NOMO-1 treated with dmso at 0.1 percent for 144 hours (cell line): Measurements from ENCODE around the gene MTIF2.
"Not testable (repeated sequence)": the region's sequence is repeated elsewhere in the genome, so short reads cannot be mapped to it uniquely, and the experiment has no call there.

Experiments used
- DNase-seq: peaks from one replicate; lab custom pipeline; 2025; ENCODE audit not compliant: unreplicated experiment; lab: John Stamatoyannopoulos, UW

MTIF2 gene

DNA sequence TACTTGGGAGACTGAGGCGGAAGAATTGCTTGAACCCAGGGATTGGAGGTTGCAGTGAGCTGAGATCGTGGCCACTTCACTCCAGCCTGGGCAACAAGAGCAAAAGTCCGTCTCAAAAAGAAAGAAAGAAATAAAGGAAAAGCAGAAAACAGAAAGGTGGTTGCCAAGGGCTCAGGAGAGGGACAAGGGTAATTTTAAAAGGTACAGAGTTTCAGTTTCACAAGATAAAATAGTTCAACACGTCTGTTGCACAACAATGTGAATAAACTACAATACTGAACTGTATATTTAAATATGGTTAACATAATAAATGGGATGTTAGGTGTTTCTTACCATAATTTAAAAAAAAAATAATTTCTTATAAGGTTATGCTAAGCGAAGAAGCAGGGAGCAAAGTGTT, 23.6 kb downstream of the MTIF2 start:
- no peak for DNase-seq

DNA sequence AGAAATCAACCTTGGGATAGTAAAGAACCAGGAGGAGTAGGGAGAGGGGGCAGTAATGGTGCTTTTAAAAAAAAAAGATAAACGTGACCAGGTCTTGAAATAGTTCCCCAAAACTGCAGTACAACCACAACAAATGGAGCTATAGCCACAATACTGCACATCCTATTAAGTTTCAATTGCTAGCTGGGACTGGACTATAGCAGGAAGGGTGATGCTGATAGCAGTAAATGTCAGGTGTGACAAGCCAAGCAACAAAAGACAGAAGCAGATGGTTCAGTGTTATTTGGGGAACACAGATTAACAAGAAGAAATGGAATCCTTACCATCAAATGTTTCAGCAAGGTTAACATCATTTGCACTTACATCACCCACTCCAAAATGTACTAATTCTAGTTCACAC, 26.4 kb downstream of the MTIF2 start:
- DNase-seq, result no peak

DNA sequence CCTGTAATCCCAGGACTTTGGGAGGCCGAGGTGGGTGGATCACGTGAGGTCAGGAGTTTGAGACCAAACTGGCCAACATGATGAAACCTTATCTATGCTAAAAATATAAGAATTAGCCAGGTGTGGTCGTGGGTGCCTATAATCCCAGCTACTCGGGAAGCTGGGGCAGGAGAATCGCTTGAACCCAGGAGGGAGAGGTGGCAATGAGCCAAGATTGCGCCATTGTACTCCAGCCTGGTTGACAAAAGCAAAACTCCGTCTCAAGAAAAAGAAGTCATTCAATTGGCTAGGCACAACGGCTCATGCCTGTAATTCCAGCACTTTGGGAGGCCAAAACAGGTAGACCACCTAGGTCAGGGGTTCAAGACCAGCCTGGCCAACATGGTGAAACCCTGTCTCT, 27.4 kb downstream of the MTIF2 start:
- not testable (repeated sequence) for DNase-seq

DNA sequence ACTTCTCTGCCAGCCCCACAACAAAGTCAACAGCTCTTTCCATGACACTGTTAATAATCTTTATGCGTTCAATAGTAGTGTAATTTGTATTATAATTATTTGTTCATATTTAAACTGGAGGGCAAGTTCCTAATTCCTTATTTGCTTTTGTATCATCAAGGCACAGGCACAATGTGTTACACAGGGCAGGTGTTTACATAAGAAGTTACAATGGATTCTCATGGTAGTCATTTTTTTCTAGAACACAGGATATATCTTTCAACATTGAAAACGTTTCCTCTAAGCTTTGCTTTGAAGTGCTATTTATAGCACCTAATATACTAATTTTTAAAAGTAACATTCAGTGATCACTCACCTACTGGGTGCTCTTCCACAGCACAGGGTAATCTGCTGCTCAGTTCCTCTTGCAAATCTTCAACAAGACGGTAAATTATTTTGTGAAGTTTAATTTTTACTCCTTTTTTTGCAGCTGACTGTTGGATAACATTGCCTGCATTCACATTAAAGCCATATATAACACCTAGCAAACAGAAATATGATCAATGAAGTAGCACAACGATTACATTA, 29.3 kb downstream of the MTIF2 start:
- DNase-seq, result no peak

DNA sequence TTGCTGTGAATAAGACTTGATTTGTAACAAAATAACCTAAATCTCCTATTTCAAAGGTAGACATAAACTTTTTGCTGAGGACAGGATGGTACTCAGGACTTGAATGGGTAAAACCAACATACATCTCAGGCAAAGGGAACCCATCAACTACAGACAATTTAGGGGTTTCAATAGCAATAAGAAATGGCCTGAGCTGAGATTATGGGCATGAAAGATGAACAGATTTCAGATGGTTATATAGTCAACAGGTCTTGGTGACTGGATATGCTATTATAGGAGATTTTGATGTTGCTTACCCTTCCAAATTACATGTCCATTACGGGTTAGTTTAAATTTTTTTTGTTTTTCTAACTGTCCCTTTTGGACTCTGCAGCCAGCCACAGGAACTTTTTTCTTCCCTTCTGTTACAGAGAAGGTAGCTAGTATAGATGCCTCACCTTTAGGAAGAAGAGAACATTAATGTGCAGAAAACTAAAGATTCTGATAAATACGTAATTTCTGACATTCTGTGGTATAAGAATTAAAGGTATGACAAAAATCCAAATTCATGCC, 32.0 kb downstream of the MTIF2 start:
- DNase-seq, result no peak

DNA sequence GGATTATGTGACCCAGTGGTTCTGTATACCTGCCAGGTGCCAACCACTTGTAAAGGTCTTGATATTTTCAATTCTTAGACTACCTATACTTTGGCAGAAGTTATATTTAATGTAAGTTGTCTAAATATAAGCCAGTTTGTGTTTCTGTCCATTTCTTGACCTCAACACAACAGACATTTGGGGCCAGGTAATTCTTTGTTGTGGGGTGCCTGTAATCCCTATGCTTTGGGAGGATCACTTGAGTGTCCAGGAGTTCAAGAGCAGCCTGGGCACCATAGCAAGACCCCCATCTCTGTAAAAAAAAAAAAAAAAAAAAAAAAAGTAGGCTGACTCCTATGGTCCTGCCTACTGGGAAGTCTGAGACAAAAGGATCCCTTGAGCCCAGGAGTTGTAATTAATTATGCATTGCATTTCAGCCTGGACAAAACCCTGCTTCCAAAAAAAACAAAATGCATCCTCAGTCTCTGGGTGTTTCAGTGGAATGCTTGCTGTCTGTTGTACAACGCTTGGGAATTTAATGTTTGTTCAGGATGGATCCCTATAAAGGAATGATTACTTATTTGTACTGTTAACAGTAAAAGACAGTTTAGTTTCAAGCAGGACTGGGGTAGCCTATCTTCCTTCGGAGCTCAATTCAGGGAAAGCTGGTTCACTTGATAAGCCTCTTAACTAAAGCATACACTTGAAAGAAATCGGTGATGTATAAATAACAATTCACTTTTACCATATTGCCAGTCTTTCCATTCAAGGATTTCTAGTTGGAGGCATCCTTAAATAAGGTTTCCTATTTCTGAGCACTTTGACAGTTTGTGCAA, 33.1 kb downstream of the MTIF2 start:
- DNase-seq, result no peak

DNA sequence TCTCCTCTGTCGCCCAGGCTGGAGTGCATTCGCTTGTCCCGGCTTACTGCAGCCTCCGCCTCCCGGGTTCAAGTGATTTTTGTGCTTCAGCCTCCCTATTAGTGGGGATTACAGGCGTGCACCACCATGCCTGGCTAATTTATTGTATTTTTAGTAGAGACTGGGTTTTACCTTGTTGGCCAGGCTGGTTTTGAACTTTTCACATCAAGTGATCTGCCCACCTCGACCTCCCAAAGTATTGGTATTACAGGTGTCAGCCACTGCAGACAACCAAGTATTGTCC, 35.4 kb downstream of the MTIF2 start:
- DNase-seq, result no peak

DNA sequence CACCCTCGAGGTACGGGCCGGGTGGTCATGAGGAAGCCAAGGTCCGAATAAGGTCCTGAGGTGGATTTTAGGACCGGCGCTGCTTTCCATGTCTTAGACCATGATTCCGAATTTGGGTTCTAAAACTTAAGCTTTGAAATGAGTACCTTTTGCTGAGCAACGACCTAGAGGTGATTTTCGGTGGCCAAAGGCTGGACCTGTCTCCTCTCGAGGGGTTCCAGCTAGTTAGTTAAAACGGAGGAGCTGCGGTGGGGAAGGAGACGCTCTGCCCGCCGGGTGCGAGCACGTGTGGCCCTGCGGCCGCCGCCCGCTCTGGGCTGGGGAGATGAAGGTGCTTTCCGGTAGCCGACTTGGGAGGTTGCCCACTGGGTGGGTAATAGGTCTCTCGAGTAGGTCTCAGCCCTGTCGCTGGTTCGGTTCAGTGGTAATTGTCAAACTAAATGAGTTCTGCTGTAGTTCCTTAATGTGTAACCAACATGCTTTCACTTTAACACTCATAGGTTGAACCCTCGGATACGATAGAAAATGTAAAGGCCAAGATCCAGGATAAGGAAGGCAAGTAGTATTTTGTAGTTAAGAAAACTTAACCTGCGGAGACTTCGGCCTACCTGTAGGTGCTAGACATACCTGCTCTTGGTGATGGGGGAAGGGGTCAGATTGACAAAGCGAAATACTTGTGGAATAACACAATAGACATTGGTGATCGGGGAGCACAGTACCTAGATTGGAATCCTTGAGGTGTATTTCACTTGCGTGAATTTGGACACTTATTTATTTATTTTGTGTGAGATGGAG, 36.0 kb downstream of the MTIF2 start:
- DNase-seq, result no peak

DNA sequence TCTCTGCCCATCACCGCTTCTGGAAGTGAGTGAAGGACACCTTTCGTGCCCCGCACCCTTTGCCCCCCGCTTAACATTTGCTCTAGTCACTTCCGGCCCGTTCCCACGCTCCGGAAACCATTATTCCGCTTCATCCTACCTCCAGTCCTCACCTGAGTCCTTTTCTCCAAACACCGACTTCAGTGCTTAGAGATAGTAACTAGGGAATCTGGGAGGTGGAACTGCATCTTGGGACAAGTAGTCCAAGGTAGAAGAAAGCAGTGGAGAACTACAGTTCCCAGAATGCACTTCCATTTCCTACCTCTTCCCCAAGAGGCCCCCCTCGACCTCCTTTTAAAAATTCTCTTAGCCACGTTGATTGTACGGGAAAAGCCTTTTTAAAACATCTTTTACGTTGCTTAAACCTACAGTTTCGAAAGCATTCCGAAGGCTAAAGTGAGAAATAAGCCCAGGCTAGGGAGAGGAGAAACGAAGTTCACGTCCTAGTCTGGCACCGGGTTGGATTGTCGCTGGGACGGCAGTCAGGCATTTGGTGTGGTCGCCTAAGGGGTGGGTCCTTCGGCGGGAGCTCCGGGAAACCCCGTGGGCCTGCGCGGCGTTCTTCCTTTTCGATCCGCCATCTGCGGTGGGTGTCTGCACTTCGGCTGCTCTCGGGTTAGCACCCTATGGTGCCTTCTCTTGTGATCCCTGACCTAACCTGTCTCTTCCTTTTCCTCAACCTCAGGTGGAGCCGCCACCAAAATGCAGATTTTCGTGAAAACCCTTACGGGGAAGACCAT, 36.8 kb downstream of the MTIF2 start, which contains the start of the genes CLHC1 and RPS27A:
CLHC1 (minus strand) TSS at position 210 of the 779 bp plus-strand sequence. CDS start 9,882 bp downstream, outside the sequence.
RPS27A (plus strand) TSS at position 605 of the 779 bp plus-strand sequence; CDS start at position 742, 137 bp downstream.
- peak; percentile 82 for DNase-seq

DNA sequence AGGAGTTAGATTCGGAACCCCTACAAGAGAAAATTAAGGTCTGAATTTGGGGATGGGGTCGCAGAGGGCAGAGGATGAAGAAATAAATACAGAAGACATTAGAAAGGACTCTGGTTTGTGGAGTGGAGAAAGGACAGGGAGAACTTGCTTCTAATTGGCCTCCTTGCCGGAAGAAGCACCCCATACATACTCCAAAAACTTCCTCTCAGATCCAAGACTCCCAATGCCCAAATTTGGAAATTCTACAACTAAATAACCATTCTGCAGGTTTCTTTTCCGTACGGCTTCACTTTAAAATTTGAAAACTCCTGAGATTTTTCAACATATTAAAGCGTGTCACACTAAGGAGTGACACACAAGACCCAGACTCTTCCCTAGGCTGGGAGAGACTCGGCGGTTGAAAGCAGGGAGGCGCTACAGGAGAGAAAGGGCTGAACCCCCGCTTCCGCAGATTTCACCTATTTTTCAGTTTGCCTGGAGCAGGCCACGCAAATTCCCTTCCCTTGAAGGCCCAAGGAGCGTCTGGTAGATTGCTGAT, 37.4 kb downstream of the MTIF2 start:
- DNase-seq, result no peak

DNA sequence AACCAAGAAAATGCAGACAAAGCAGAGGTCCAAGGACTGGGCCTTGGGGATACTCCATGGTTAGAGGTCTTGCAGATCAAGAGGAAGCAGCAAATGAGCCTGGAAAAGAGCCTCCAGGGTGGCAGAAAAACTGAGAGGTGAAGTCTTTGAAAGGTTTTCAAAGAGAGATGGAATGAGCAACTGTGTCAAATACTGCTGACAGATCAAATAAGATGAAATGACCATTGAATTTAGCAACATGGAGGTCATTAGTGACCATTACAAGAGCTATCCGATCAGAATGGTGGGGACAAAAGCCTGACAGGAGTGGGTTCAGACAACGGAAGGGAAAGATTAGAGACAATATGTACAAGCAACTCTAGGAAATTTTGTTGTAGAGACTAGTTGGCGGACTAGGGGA, 38.5 kb downstream of the MTIF2 start:
- no peak for DNase-seq

DNA sequence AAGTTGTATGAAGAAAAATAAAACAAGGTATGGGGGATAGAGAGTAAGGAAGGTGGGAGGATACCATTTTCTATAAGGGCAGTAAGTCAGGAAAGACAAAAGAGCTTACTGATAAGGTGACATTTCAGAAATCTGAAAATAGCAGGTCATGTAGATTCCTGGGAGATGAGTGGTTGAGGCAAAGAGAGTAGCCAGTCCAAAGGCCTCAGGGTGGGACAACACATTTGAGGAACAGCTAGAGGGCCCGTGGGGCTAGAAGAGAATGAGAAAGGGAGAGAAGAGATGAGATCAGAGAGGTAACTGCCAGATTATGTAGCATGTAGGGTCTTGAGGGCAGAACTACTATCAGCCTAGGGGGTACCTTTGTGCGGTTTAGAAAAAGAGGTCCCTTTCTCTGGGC, 39.8 kb downstream of the MTIF2 start:
- no peak for DNase-seq

DNA sequence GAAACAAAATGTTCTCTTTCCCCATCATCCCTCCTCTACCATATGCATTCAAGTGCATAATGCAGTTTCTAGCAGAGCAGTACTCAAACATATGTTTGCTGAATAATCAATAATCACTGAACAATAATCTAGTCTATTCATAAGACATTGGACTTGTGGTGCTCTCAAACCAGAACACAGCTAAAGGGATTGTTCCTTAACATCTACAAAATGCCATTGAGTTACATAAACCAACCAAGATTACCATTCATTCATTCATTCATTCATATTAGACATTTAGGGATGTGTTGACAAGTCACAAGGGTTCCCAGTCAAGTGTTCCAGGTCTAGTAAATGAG, 40.8 kb downstream of the MTIF2 start:
- DNase-seq, result no peak

DNA sequence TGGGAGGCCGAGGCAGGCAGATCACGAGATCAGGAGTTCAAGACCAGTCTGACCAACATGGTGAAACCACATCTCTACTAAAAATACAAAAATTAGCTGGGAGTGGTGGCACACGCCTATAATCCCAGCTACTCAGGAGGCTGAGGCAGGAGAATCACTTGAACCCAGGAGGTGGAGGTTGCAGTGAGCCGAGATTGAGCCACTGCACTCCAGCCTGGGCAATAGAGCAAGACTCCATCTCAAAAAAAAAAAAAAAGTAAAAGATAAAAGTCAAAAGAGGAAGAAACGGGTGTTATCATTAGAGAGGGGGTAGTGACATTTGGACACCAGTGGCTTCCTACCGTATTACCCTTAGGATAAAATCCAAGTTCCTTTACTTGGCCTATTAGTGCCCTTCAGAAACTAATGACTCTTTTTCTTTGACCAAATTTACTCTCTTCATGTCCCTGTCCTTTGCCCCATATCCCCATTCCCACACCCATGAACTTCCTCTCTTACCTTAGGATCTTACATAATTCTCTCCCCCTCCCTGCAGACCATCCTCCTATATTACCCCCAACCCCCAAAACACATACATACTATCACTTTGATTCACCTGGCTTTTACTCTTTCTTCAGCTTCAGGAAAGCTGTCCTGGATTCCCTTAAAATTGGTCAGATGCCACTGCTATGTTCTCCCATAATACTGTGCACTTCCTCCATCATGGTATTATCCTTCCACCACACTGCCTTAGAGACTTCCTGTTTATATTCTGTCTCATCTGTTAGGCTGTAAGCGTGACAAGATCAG, 41.4 kb downstream of the MTIF2 start:
- DNase-seq, result peak; percentile 41

DNA sequence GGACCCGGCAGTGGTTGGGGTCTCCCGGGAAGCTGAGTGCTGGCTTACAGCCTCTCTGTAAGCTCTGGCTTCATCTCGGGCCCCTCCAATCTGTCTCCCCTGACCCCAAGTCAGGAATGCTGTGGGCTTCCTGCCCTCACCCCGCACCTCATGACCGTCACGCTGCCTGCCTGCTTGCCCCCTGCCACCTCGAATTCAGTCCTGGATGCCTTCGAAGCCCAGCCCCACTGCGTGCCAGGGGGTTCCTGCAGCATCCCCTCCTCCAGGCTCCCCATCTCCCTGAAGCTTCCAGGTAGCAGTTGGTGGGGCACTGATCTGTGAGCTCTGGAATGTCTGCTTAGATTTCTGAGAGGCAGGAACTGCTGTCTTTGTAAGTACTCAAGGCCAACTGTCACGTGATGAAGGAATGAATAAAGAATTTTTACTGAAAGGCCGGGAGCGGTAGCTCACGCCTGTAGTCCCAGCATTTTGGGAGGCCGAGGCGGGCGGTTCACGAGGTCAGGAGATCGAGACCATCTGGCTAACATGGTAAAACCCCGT, 43.5 kb downstream of the MTIF2 start:
- no peak for DNase-seq

DNA sequence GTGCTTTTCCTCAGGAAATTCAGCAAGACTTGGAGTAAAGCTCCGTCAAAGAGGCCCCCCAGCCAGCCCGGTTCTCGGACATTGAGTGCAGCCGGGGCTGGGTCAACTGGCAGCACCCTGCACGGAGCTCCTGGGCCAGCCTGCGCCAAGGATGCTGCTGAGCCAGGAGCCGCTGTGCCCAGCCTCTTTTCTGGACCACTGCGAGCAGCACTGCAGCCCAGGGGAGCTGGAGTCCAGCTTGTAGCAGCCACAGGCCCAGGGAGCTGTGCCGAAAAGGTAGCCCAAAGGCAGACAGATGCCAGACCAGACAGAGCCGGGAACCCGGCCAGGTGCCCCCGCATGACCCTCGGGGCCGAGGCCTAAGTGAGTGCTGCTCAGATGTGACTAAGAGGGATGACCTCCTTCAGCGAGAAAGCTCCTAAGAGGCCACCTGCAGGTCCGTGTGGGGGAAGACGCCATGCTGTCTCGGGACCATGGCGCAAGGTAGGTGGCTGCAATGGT, 44.2 kb downstream of the MTIF2 start:
- no peak for DNase-seq

DNA sequence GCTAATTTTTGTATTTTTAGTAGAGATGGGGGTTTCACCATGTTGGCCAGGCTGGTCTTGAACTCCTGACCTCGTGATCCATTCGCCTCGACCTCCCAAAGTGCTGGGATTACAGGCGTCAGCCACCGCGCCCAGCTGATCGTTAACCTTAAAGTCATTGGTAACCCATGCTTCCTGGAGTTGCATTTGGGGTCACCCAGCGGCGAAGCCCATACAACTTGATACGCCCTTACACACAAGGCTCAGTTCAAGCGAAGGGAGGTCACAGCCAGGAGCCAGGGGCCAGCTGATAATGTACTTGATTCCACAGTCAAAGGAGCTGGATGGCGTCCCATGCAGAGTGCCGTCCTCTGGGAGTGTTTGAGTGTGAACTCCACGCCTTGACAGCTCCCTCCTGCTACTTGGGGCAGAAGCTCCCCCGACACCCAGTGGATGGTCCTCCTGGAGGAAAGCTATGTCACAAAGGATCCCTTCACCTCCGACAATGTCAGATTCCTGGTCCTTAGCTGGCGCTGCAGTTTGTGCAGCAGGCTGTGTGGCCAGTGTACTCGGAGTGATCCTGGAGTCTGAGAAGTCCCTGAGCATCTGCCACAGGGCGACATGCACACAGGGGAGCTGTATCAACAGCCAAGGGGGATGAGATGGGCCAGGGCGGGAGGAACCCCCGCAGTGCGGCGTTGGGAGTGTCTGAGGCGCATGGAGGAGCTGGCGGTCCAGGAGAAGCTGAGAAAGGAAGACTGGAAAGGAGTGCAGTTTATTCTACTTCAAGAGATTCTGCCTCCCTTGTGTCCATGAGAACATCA, 44.9 kb downstream of the MTIF2 start:
- no peak for DNase-seq

DNA sequence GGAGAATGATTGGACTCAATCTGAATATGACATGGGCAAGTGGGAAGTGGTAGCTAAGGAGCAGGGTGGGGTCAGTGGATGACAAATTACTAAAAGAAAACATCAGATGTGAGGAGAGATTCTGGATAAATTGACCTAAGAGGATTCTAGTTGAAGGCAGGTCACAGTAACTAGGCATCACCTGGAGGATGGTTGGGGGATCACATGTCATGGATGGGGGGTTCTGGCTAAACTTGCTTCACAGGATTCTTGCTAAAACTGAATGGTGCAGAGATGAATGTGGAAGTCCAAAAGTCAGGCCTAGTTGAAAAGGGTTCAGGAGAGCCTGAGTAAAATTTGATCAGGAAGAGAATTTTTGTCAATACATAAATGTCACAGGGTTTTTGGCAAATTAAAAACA, 55.2 kb downstream of the MTIF2 start:
- DNase-seq, result no peak

DNA sequence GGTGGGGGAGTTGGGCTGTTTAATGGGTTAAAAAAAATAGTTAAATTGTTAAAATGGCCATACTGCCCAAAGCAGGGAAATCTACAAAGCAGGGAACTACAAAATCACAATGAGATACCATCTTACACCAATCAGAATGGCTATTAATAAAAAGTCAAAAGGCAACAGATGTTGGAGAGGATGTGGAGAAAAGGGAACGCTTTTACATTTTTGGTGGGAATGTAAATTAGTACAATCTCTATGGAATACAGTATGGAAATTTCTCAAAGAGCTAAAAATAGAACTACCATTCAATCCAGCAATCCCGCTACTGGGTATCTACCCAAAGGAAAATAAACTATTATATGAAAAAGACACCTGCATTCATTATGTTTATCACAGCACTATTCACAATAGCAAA, 64.1 kb downstream of the MTIF2 start:
- no peak for DNase-seq
